Loucy (cell line): Measurements from ENCODE around the gene RALGPS2.

Experiments
- H2AFZ ChIP-seq: fragments of 200-600 bp; sonication (generic); 2 replicates; pipeline ENCODE4 v1.6.0; 2016; ENCODE audit warnings: antibody characterized with exemption, mild to moderate bottlenecking, low read length, moderate library complexity
- H3F3A ChIP-seq: fragments of 200-600 bp; 2 replicates; pipeline ENCODE4 v1.6.0; 2016; ENCODE audit warnings: antibody characterized with exemption, low read depth, mild to moderate bottlenecking
- H3K27me3 ChIP-seq: fragments of 200-600 bp; sonication (generic); 2 replicates; pipeline ENCODE4 v1.6.1; 2014; ENCODE audit warnings: low read length, mild to moderate bottlenecking; ENCODE audit not compliant: insufficient read depth, poor library complexity, severe bottlenecking
- H3K36me3 ChIP-seq: fragments of 200-600 bp; sonication (generic); 2 replicates; pipeline ENCODE4 v1.6.1; 2016; ENCODE audit warnings: low read length; ENCODE audit not compliant: insufficient read depth
- H3K4me1 ChIP-seq: fragments of 200-600 bp; sonication (generic); 2 replicates; pipeline ENCODE4 v1.5.1; 2014; ENCODE audit warnings: low read length, mild to moderate bottlenecking; ENCODE audit not compliant: insufficient read depth, poor library complexity, severe bottlenecking
- H3K4me2 ChIP-seq: fragments of 200-600 bp; sonication (generic); 2 replicates; pipeline ENCODE4 v1.6.0; 2014; ENCODE audit warnings: antibody characterized with exemption, low read length, low read depth, mild to moderate bottlenecking; ENCODE audit not compliant: poor library complexity, severe bottlenecking
- H3K4me3 ChIP-seq: fragments of 200-600 bp; sonication (generic); 2 replicates; pipeline ENCODE4 v1.5.1; 2014; ENCODE audit warnings: low read length, mild to moderate bottlenecking, mixed read lengths; ENCODE audit not compliant: poor library complexity, severe bottlenecking
- H3K79me2 ChIP-seq: fragments of 200-600 bp; sonication (generic); 2 replicates; pipeline ENCODE4 v1.6.1; 2014; ENCODE audit warnings: low read length; ENCODE audit not compliant: insufficient read depth
- H3K9ac ChIP-seq: fragments of 200-600 bp; sonication (generic); 2 replicates; pipeline ENCODE4 v1.6.0; 2014; ENCODE audit warnings: mild to moderate bottlenecking, low read depth, low read length, moderate library complexity; ENCODE audit not compliant: poor library complexity, severe bottlenecking
- H3K9me2 ChIP-seq: fragments of 200-600 bp; sonication (generic); replicated peaks from 2 replicates; pipeline ENCODE4 v1.6.1; 2016; ENCODE audit warnings: low read depth, low read length, mixed read lengths
- H3K9me3 ChIP-seq: fragments of 200-600 bp; sonication (generic); 2 replicates; pipeline ENCODE4 v1.6.1; 2014; ENCODE audit warnings: mild to moderate bottlenecking, antibody characterized with exemption, low read length, low read depth; ENCODE audit not compliant: insufficient read depth
- H4K20me1 ChIP-seq: fragments of 200-600 bp; sonication (generic); 2 replicates; pipeline ENCODE4 v1.6.0; 2014; ENCODE audit warnings: antibody characterized with exemption, low read length, mild to moderate bottlenecking; ENCODE audit not compliant: insufficient read depth, poor library complexity, severe bottlenecking
- CTCF ChIP-seq: fragments of 200-600 bp; sonication (generic); conservative IDR thresholded peaks from 2 replicates; pipeline ENCODE4 v1.5.1; 2014; ENCODE audit warnings: mild to moderate bottlenecking, antibody characterized with exemption, low read length
- EZH2phosphoT487 ChIP-seq: fragments of 200-600 bp; IDR thresholded peaks from 2 replicates; pipeline ENCODE4 v1.6.1; 2018; ENCODE audit warnings: antibody characterized with exemption, mild to moderate bottlenecking, moderate library complexity, borderline replicate concordance

RALGPS2 gene

GRCh38 chr1:178704833-178705232 is 20.2 kb upstream of the RALGPS2 start:
- H3K9me3 ChIP-seq = no peaks in the 10 kb centered on the region
- H3K4me3 ChIP-seq = no peak overlapping the region
- no peaks in the 10 kb centered on the region for H3F3A ChIP-seq
- no peak overlapping the region for H2AFZ ChIP-seq
- no peaks in the 10 kb centered on the region for H3K9me2 ChIP-seq
- H3K4me1 ChIP-seq = no peaks in the 10 kb centered on the region
- H3K79me2 ChIP-seq = no peaks in the 10 kb centered on the region
- H3K4me2 ChIP-seq = no peak overlapping the region
- TF ChIP-seq CTCF = no peak
- TF ChIP-seq EZH2phosphoT487 = no peak
- H3K27me3 ChIP-seq = no peaks in the 10 kb centered on the region
- no peaks in the 10 kb centered on the region for H4K20me1 ChIP-seq
- no peaks in the 10 kb centered on the region for H3K36me3 ChIP-seq
- H3K9ac ChIP-seq = no peak overlapping the region

- Histone ChIP-seq H3K4me1 (no peaks in the 10 kb centered on the region), H3K4me2 (no peak overlapping the region), H3K27me3 (no peaks in the 10 kb centered on the region)
Observed at GRCh38 chr1:178706432-178706831, 18.6 kb upstream of the RALGPS2 start.

GRCh38 chr1:178713259-178713658 is 11.8 kb upstream of the RALGPS2 start:
- TF ChIP-seq CTCF (no peak), EZH2phosphoT487 (no peak)
- Histone ChIP-seq H3K4me3 (no peak overlapping the region), H3K27me3 (no peaks in the 10 kb centered on the region), H3K9me2 (no peaks in the 10 kb centered on the region), H2AFZ (no peak overlapping the region), H4K20me1 (no peaks in the 10 kb centered on the region), H3K9ac (no peak overlapping the region), H3K4me2 (no peak overlapping the region), H3K9me3 (no peaks in the 10 kb centered on the region), H3K4me1 (no peaks in the 10 kb centered on the region), H3K36me3 (no peaks in the 10 kb centered on the region), H3F3A (no peaks in the 10 kb centered on the region), H3K79me2 (no peaks in the 10 kb centered on the region)

More at GRCh38 chr1:178706432-178706831, 18.6 kb upstream of the RALGPS2 start:
- Histone ChIP-seq H3K79me2 (no peaks in the 10 kb centered on the region), H4K20me1 (no peaks in the 10 kb centered on the region), H3F3A (no peaks in the 10 kb centered on the region), H3K9me2 (no peaks in the 10 kb centered on the region), H3K36me3 (no peaks in the 10 kb centered on the region), H2AFZ (no peak overlapping the region), H3K4me3 (no peak overlapping the region), H3K9ac (no peak overlapping the region), H3K9me3 (no peaks in the 10 kb centered on the region)
- TF ChIP-seq CTCF (no peak), EZH2phosphoT487 (no peak)
